ENCODE data around the gene MCEE. TPM values are rescaled to one million over a fixed set of nuclear protein-coding genes. Genes with fewer than 3 reads are reported as not detected.
"Not testable (repeated sequence)": the region's sequence is repeated elsewhere in the genome, so short reads cannot be mapped to it uniquely, and the experiment has no call there.

MCEE gene
- total RNA-seq, 1 donor from 2014 or later, result 7.2 TPM

DNA sequence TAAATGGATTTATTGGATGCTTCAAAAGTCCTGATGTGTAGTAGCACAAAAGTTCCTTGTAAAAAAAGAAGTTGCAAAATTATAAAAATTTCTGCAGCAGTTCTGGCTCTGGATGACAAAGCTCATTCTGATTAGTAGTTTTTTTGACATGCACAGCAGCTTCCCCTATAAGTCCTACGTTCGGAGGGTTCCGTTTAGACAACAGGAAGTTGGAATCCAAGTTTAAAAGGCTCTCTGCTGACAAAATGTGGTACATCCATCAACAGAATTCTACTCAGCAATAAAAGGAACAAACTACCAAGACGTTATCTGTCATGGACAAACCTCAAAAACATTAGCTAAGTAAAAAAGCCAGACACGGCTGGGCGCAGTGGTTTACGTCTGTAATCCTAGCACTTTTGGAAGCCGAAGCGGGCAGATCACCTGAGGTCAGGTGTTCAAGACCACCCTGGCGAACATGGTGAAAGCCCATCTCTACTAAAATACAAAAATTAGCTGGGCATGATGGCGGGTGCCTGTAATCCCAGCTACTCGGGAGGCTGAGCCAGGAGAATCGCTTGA is 46.2 kb downstream of the MCEE start:
- DNase-seq (ENCODE audit: extremely low read depth, low read depth, low spot score), result not testable (repeated sequence)

- not testable (repeated sequence) for DNase-seq (ENCODE audit: extremely low read depth, low read depth, low spot score)
Measured at GRCh38 chr2:71083297-71083696, 46.7 kb downstream of the MCEE start.

GRCh38 chr2:71082402-71083252 is 47.4 kb downstream of the MCEE start:
- DNase-seq (ENCODE audit: extremely low read depth, low read depth, low spot score), result no peak

DNA sequence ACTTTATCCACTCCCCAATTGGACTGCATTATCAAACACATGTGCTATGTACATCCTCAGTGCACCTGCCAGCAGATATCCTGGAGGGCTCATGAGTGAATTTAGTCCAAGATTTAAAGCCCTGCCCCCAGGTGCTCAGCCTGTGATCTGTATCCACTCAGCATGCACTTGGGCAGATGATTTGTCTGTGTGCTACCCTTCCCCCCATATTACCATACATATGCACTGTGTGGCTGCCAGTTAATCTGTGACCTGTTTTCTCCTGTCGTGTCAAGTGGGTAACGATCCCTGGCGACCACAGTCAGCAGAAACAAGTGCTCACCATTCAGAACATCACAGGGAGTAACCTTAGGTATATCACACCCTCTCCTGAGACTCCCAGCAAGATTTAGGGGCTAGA is 51.4 kb downstream of the MCEE start:
- DNase-seq (ENCODE audit: extremely low read depth, low read depth, low spot score), result no peak

DNA sequence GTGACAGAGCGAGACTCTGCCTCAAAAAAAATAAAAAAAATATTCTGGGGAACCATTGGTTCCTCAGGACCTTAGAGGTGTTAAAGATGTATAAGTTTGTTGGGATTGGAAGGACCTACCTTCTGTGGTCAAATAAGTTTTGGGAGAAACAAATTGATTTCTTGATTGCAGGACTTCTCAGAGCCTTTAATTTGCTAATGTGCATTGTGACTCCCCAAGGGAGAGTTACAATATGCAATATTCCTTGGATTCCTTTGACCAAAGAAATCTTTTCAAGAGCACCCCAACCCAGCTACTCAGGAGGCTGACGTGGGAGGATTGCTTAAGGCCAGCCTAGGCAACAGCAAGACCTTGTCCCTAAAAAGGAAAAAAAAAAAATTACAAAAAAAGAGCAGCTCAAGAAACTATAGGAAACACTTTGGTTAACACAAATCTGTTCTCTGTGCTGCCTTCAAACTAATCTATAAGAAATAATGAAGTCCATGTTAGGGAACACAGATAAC is 55.1 kb downstream of the MCEE start:
- DNase-seq (ENCODE audit: extremely low read depth, low read depth, low spot score), result no peak

- DNase-seq (ENCODE audit: extremely low read depth, low read depth, low spot score), result no peak
Measured at GRCh38 chr2:71073475-71073874, 56.6 kb downstream of the MCEE start.

GRCh38 chr2:71072492-71072891 is 57.5 kb downstream of the MCEE start:
- DNase-seq (ENCODE audit: extremely low read depth, low read depth, low spot score), result no peak

GRCh38 chr2:71071681-71072398 is 58.2 kb downstream of the MCEE start:
- DNase-seq (ENCODE audit: extremely low read depth, low read depth, low spot score), result no peak

GRCh38 chr2:71070294-71071093 is 59.5 kb downstream of the MCEE start:
- no peak for DNase-seq (ENCODE audit: extremely low read depth, low read depth, low spot score)

DNA sequence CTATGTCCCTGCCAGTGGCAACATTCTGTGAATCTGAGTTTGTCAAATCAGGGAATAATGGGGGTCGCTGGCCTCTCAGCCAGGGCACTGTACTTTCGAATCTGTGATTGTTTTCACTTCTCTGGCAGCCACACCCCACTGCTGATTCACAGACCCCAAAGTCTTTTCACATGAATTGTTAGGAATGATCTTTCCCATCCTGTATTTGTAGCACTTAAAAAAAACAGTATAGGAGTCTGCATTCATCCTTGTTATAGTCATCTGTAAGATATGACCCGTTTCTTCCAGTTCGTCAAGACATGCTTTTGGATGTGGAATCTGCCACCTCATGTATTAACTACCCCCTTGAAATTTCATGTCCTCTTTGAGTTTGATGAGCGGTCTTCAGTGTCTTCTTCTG is 60.7 kb downstream of the MCEE start:
- DNase-seq (ENCODE audit: extremely low read depth, low read depth, low spot score), result no peak

DNA sequence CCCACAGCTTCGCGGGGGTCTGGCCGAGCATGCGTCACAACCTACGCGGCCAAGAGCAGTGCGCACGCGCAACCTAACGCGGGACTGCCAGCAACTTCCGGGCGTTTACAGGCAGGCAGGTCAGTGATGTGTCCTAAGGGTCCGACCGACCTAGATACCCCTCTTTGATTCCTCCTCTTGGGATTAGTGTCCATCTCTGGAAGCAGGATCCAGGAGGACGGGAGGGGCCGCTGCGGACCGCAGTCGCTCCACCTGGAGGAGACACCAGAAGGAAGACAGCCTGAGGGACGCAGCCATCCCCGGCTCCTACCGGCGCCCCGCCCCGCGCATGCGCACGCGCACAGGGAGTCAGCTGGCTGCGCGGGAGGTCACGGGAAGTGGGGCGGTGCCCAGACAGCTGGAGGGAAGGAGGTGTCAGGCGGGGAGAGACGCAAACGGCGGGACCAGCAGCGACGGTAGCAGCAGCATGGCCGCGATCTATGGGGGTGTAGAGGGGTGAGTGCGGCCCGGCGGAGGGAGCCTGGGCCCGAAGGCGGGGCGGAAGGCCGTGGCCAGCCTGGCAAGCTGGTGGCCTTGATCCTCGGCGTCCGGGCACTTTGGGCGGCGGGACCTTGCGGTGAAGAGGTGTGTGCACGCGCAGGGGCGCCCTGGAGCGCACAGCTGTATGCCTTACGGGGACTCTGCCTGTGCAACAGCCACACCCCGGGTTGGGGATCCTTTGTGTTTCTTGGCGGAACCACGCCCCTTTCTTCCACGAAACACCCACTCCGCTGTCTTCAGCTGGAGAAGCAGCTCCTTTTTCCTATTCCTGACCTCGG is 61.6 kb downstream of the MCEE start, which contains the start of gene NAGK:
Gene NAGK (plus strand): TSS at position 431 of the 818 bp plus-strand sequence. CDS start 36 bp downstream, at position 467.
- DNase-seq (ENCODE audit: extremely low read depth, low read depth, low spot score), result peak; percentile 80

GRCh38 chr2:71067567-71068217 is 62.3 kb downstream of the MCEE start:
- DNase-seq (ENCODE audit: extremely low read depth, low read depth, low spot score), result no peak

- DNase-seq (ENCODE audit: extremely low read depth, low read depth, low spot score), result no peak
Measured at GRCh38 chr2:71066856-71067255, 63.2 kb downstream of the MCEE start.

- no peak for DNase-seq (ENCODE audit: extremely low read depth, low read depth, low spot score)
Measured at GRCh38 chr2:71064754-71065621, 65.0 kb downstream of the MCEE start.

DNA sequence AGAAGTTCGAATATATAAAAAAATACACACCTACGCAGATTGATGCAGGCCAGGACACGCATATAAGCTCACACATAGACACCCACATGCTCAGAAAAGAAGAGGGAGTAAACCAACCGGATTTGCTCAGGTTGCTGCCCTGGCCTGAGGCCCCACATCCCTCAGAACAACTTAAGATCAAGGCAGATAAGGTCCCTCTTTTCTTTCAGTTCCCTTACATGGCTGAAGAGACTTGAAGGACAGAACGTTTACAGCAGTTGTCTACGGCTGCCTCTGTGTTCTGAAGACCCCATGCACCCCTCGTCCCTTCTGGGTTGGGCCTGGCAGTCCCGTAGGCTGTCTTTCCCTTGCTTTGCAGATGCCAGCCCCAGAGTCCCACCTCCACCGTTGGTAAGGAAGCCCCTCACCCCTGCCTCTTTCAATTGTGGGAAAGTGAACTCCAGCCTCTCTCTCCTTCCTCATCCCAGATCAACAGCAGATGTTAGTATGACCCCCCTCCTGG is 65.9 kb downstream of the MCEE start:
- no peak for DNase-seq (ENCODE audit: extremely low read depth, low read depth, low spot score)

DNA sequence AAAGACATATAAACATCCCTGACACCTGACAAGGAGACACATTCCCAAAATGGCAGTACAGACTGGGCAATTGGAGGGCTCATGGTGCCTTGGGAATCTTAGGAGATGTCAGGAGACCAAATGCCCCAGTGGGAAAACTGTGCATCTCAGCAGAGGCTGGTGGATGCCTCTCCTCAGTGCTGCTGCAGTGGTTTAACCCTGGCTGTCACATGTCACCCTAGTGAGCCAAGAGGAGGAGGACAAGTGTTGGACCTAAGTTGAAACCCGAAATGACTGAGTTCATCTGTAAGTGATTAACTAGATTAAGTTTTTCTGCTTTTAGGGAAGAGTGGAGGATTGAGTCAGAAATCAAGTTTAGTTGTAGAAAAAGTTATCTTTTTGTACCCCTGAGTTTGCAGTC is 66.8 kb downstream of the MCEE start:
- DNase-seq (ENCODE audit: extremely low read depth, low read depth, low spot score), result no peak

DNA sequence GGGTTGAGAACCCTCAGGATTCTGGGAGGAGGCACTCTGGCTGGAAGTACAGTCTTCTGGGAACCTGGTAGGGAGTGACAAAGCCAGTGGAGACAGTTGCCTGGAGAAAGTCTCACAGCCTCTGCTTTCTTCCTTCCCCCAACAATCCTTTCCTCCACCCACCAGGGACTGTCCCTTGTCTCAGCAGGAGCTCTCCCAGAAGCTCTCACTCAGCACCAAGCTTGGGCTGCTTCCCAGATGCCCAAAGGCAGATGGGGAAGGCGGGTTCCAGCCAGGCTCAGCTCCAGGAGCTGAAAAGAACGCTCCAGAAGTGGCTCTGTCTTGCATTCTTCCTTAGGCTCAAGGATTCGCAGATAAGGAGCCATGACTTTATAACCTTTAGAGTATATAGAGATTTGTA is 69.2 kb downstream of the MCEE start:
- DNase-seq (ENCODE audit: extremely low read depth, low read depth, low spot score), result no peak

DNA sequence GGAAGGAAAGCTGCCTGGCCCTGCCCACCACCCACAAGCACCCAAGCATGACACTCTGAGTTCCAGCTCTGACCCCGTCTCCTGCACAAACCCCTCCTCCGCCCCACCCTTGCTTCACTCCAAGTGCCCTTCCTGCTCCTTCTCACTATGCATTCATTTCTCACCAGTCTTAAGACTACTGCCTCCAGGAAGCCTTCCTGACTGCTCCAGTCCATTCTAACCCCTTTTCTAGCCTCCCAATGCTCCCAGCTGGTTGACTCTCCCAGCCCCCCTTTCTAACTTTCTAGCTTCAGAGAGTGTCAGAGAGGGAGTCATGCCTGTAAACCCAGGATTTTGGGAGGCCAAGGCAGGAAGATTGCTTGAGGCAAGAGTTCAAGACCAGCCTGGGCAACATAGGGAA is 69.8 kb downstream of the MCEE start:
- no peak for DNase-seq (ENCODE audit: extremely low read depth, low read depth, low spot score)
